Endothelial cell of umbilical vein (primary cell): ENCODE measurements around the gene NUMBL.
"Not testable (repeated sequence)": the region's sequence is repeated elsewhere in the genome, so short reads cannot be mapped to it uniquely, and the experiment has no call there.

ENCODE experiments used
- CTCF ChIP-seq, 2 donors: IDR thresholded peaks; 1 replicate in 1 of 2; 2 replicates in 1 of 2; pipeline ENCODE4 v1.5.1; 2011; ENCODE audit warnings: low read length in 2 of 2, mild to moderate bottlenecking in 2 of 2, moderate library complexity in 2 of 2, control low read depth in 1 of 2, inconsistent platforms in 1 of 2, low read depth in 1 of 2; ENCODE audit not compliant: insufficient read depth in 1 of 2; ENCODE audit errors: extremely low read depth in 1 of 2
- MAX ChIP-seq: IDR thresholded peaks from 2 replicates; pipeline ENCODE4 v1.6.1; 2011; ENCODE audit not compliant: insufficient read depth, insufficient read length
- POLR2A ChIP-seq: IDR thresholded peaks from 2 replicates; pipeline ENCODE4 v1.6.1; 2012; ENCODE audit warnings: low read depth, mild to moderate bottlenecking, control low read depth, low read length

- not testable (repeated sequence) for TF ChIP-seq CTCF (IDR thresholded peaks at IDR 0.05; ENCODE audit: extremely low read depth in 1 of 2, insufficient read depth in 1 of 2, low read depth in 1 of 2, low read length in 2 of 2); MAX; POLR2A
These were observed 39.6 kb upstream of the NUMBL start for GRCh38 chr19:40730065-40730464.
